Measurements from ENCODE around the gene NDUFS8.
A peak's percentile ranks its signal among the peaks of the same experiment; 100 is the strongest.

Gene NDUFS8

DNA sequence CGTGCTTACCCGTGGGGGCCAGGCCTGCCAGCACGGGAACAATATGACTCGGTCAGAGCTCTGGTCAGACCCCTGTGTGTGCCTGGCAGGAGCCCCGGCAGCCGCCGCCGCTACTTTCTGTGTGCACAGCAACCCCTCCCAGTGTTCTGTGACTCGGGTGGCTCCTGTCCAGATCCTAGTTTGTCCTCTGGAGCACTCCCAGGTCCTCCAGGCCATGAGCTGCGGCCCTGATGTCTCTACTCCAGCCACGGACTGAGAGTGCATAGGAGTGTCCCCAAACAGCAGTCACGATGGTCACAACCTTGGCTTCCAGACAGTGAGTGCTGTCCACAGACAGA is 3.2 kb downstream of the NDUFS8 start:
- no peak overlapping the region for H4K8ac ChIP-seq (ENCODE audit: low read depth, low read length)
- no peak overlapping the region for H3K14ac ChIP-seq (ENCODE audit: low read length)
- peaks cover 11% of the 10 kb centered on the region for H3K9me3 ChIP-seq (ENCODE audit: insufficient read depth, low read depth, low read length)
- no peak for DNase-seq
- peaks cover 10% of the 10 kb centered on the region for H3K79me2 ChIP-seq (ENCODE audit: control insufficient read depth, insufficient read depth, low read length, poor library complexity)
- no peak overlapping the region for H4K12ac ChIP-seq (ENCODE audit: low read depth, low read length)
- no peak overlapping the region for H2AK5ac ChIP-seq (ENCODE audit: low read length)
- no peak overlapping the region for H2BK5ac ChIP-seq (ENCODE audit: low read depth, low read length, poor library complexity)
- H2BK120ac ChIP-seq (ENCODE audit: insufficient read depth, low read length, poor library complexity), result no peak overlapping the region
- no peak overlapping the region for H2AFZ ChIP-seq (ENCODE audit: insufficient read depth, low read length, poor library complexity)
- no peak overlapping the region for H3K4me2 ChIP-seq (ENCODE audit: low read length)
- no peak overlapping the region for H3K4ac ChIP-seq (ENCODE audit: low read depth, low read length)
- no peak overlapping the region for H3K27ac ChIP-seq (ENCODE audit: low read depth, low read length)
- H3K18ac ChIP-seq (ENCODE audit: low read length), result no peak overlapping the region
- WGBS (ENCODE audit: extremely low coverage, insufficient coverage, insufficient read length), result no CpG with 5 or more reads among the region's 12 CpGs
- no peak overlapping the region for H3K23ac ChIP-seq (ENCODE audit: low read length)
- no peak overlapping the region for H4K91ac ChIP-seq (ENCODE audit: low read depth, low read length)
- peaks cover 10 to 15% of the 10 kb centered on the region in 2 experiments for H3K4me1 ChIP-seq (ENCODE audit: control insufficient read depth in 1 of 2, insufficient read depth in 2 of 2, low read length in 2 of 2)
- peaks cover 12% of the 10 kb centered on the region for H3K79me1 ChIP-seq (ENCODE audit: low read length)
- no peak overlapping the region for H2BK12ac ChIP-seq (ENCODE audit: low read length)
- H3K9ac ChIP-seq (ENCODE audit: low read length), result no peak overlapping the region
- H3K36me3 ChIP-seq (ENCODE audit: control insufficient read depth in 1 of 2, insufficient read depth in 2 of 2, low read length in 2 of 2), result peaks cover 29 to 33% of the 10 kb centered on the region in 2 experiments
- H3K27me3 ChIP-seq (ENCODE audit: insufficient read depth, low read length), result no peaks in the 10 kb centered on the region
- no peak overlapping the region for H3K4me3 ChIP-seq (ENCODE audit: low read depth, low read length)

DNA sequence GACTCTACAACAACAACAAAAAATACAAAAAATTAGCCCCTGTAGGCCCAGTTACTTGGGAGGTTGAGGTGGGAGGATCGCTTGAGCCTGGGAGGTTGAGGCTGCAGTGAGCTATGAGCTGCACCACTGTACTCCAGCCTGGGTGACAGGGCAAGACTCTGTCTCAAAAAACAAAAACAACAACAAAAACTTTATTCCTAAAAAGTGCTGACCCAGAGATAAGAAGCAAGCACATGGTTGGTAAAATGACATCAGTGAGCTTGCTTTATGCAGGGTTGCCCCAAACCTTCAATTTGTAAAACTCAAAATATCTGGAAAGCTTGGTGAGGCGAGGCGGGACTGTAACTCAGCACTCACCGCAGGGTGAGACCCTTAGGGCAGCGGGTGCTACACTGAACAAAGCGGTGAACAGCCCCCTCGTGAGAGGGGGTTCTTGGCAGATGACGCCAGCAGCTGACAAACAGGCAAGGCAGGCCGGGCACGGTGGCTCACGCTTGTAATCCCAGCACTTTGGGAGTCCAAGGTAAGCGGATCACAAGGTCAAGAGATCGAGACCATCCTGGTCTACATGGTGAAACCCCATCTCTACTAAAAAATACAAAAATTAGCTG is 4.9 kb downstream of the NDUFS8 start:
- no peak overlapping the region for H3K27ac ChIP-seq (ENCODE audit: low read depth, low read length)
- no peak overlapping the region for H3K18ac ChIP-seq (ENCODE audit: low read length)
- peaks cover 29 to 33% of the 10 kb centered on the region in 2 experiments for H3K36me3 ChIP-seq (ENCODE audit: control insufficient read depth in 1 of 2, insufficient read depth in 2 of 2, low read length in 2 of 2)
- DNase-seq, result no peak
- no peak overlapping the region for H2AFZ ChIP-seq (ENCODE audit: insufficient read depth, low read length, poor library complexity)
- H4K8ac ChIP-seq (ENCODE audit: low read depth, low read length), result no peak overlapping the region
- H3K14ac ChIP-seq (ENCODE audit: low read length), result no peak overlapping the region
- no peaks in the 10 kb centered on the region for H3K9me3 ChIP-seq (ENCODE audit: insufficient read depth, low read depth, low read length)
- H2BK5ac ChIP-seq (ENCODE audit: low read depth, low read length, poor library complexity), result no peak overlapping the region
- H2AK5ac ChIP-seq (ENCODE audit: low read length), result no peak overlapping the region
- H3K4me2 ChIP-seq (ENCODE audit: low read length), result no peak overlapping the region
- no peak overlapping the region for H3K9ac ChIP-seq (ENCODE audit: low read length)
- H4K12ac ChIP-seq (ENCODE audit: low read depth, low read length), result no peak overlapping the region
- no peaks in the 10 kb centered on the region for H3K27me3 ChIP-seq (ENCODE audit: insufficient read depth, low read length)
- H4K91ac ChIP-seq (ENCODE audit: low read depth, low read length), result no peak overlapping the region
- no peak overlapping the region for H3K23ac ChIP-seq (ENCODE audit: low read length)
- no peak overlapping the region for H3K4ac ChIP-seq (ENCODE audit: low read depth, low read length)
- WGBS (ENCODE audit: extremely low coverage, insufficient coverage, insufficient read length), result no CpG with 5 or more reads among the region's 13 CpGs
- H3K4me3 ChIP-seq (ENCODE audit: low read depth, low read length), result no peak overlapping the region
- no peak overlapping the region for H2BK12ac ChIP-seq (ENCODE audit: low read length)
- H3K4me1 ChIP-seq (ENCODE audit: control insufficient read depth in 1 of 2, insufficient read depth in 2 of 2, low read length in 2 of 2), result peaks cover 15 to 20% of the 10 kb centered on the region in 2 experiments
- H3K79me1 ChIP-seq (ENCODE audit: low read length), result peaks cover 17% of the 10 kb centered on the region
- no peak overlapping the region for H2BK120ac ChIP-seq (ENCODE audit: insufficient read depth, low read length, poor library complexity)
- H3K79me2 ChIP-seq (ENCODE audit: control insufficient read depth, insufficient read depth, low read length, poor library complexity), result peaks cover 10% of the 10 kb centered on the region

DNA sequence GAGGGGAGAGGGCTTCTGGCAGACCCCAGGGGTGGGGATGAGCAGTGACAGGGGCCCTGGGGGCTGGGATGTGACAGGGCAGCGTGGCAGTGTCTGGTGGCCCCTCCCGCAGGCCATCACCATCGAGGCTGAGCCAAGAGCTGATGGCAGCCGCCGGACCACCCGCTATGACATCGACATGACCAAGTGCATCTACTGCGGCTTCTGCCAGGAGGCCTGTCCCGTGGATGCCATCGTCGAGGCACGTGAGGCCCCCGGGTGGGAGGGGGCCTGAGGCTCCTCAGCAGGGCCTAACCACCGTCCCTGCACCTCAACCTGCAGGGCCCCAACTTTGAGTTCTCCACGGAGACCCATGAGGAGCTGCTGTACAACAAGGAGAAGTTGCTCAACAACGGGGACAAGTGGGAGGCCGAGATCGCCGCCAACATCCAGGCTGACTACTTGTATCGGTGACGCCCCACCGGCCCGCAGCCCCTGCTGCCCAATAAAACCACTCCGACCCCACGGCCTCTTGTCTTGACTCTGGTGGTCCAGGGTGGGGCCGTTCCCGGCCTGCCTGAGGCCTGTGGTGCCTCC is 5.7 kb downstream of the NDUFS8 start:
- Histone ChIP-seq H3K79me2 (ENCODE audit: control insufficient read depth, insufficient read depth, low read length, poor library complexity) (peaks cover 4% of the 10 kb centered on the region), H4K91ac (ENCODE audit: low read depth, low read length) (no peak overlapping the region), H3K9ac (ENCODE audit: low read length) (no peak overlapping the region), H2AFZ (ENCODE audit: insufficient read depth, low read length, poor library complexity) (no peak overlapping the region), H3K4ac (ENCODE audit: low read depth, low read length) (no peak overlapping the region), H2BK120ac (ENCODE audit: insufficient read depth, low read length, poor library complexity) (no peak overlapping the region), H3K9me3 (ENCODE audit: insufficient read depth, low read depth, low read length) (no peaks in the 10 kb centered on the region), H3K79me1 (ENCODE audit: low read length) (peaks cover 17% of the 10 kb centered on the region), H4K12ac (ENCODE audit: low read depth, low read length) (no peak overlapping the region), H3K4me3 (ENCODE audit: low read depth, low read length) (no peak overlapping the region), H2BK5ac (ENCODE audit: low read depth, low read length, poor library complexity) (no peak overlapping the region), H2AK5ac (ENCODE audit: low read length) (no peak overlapping the region), H3K23ac (ENCODE audit: low read length) (no peak overlapping the region), H3K4me1 (ENCODE audit: control insufficient read depth in 1 of 2, insufficient read depth in 2 of 2, low read length in 2 of 2) (peaks cover 18 to 21% of the 10 kb centered on the region in 2 experiments), H2BK12ac (ENCODE audit: low read length) (no peak overlapping the region), H4K8ac (ENCODE audit: low read depth, low read length) (no peak overlapping the region), H3K14ac (ENCODE audit: low read length) (no peak overlapping the region), H3K4me2 (ENCODE audit: low read length) (no peak overlapping the region), H3K36me3 (ENCODE audit: control insufficient read depth in 1 of 2, insufficient read depth in 2 of 2, low read length in 2 of 2) (peaks cover 29 to 33% of the 10 kb centered on the region in 2 experiments), H3K27me3 (ENCODE audit: insufficient read depth, low read length) (no peaks in the 10 kb centered on the region), H3K18ac (ENCODE audit: low read length) (no peak overlapping the region), H3K27ac (ENCODE audit: low read depth, low read length) (no peak overlapping the region)
- DNase-seq, result no peak
- no CpG with 5 or more reads among the region's 27 CpGs for WGBS (ENCODE audit: extremely low coverage, insufficient coverage, insufficient read length)

DNA sequence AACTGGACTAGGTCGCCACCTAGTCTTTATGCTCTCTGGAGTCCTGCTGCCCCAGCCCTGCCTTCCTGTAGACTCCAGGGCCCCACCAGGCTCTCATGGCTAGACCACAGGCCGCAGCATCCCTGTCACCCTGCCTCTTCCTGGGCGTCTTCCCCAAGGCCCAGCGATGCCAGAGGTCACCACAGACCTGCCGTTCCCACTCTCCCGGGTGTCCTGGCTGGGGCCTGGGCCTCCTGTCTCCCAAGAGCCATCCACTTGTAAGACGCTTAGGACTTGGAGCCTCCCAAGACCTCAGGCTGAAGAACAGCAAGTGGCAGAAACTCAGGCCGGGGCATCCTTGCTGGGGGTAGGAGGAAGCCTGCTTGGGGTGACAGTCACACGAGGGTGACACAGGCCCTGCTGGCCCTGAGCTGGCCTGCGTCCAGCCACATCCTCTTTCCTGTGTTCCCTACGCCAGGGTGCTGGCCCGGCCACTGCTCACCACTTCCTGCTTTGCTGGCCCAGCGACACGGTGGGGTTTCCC is 6.3 kb downstream of the NDUFS8 start:
- Histone ChIP-seq H3K9ac (ENCODE audit: low read length) (no peak overlapping the region), H4K8ac (ENCODE audit: low read depth, low read length) (no peak overlapping the region), H4K91ac (ENCODE audit: low read depth, low read length) (no peak overlapping the region), H3K4me1 (ENCODE audit: control insufficient read depth in 1 of 2, insufficient read depth in 2 of 2, low read length in 2 of 2) (peaks cover 18 to 21% of the 10 kb centered on the region in 2 experiments), H2AFZ (ENCODE audit: insufficient read depth, low read length, poor library complexity) (no peak overlapping the region), H3K36me3 (ENCODE audit: control insufficient read depth in 1 of 2, insufficient read depth in 2 of 2, low read length in 2 of 2) (peaks cover 29 to 36% of the 10 kb centered on the region in 2 experiments), H4K12ac (ENCODE audit: low read depth, low read length) (no peak overlapping the region), H2AK5ac (ENCODE audit: low read length) (no peak overlapping the region), H3K79me1 (ENCODE audit: low read length) (peaks cover 17% of the 10 kb centered on the region), H3K79me2 (ENCODE audit: control insufficient read depth, insufficient read depth, low read length, poor library complexity) (peaks cover 4% of the 10 kb centered on the region), H2BK120ac (ENCODE audit: insufficient read depth, low read length, poor library complexity) (no peak overlapping the region), H3K27ac (ENCODE audit: low read depth, low read length) (no peak overlapping the region), H2BK12ac (ENCODE audit: low read length) (no peak overlapping the region), H2BK5ac (ENCODE audit: low read depth, low read length, poor library complexity) (no peak overlapping the region), H3K23ac (ENCODE audit: low read length) (no peak overlapping the region), H3K14ac (ENCODE audit: low read length) (no peak overlapping the region), H3K4me3 (ENCODE audit: low read depth, low read length) (no peak overlapping the region), H3K18ac (ENCODE audit: low read length) (no peak overlapping the region), H3K9me3 (ENCODE audit: insufficient read depth, low read depth, low read length) (no peaks in the 10 kb centered on the region), H3K4me2 (ENCODE audit: low read length) (no peak overlapping the region), H3K27me3 (ENCODE audit: insufficient read depth, low read length) (no peaks in the 10 kb centered on the region), H3K4ac (ENCODE audit: low read depth, low read length) (no peak overlapping the region)
- peak; percentile 23 to 26 for DNase-seq
- WGBS (ENCODE audit: extremely low coverage, insufficient coverage, insufficient read length), result no CpG with 5 or more reads among the region's 14 CpGs

Measured in trophoblast cell (in vitro differentiated cells and primary cell).